HG03064 (cell line): Measurements from ENCODE around the gene TCEAL8.
"Not testable (repeated sequence)": the region's sequence is repeated elsewhere in the genome, so short reads cannot be mapped to it uniquely, and the experiment has no call there.

ENCODE experiments used
- ATAC-seq: cut with Tn5 transposase; IDR thresholded peaks from one replicate; pipeline ENCODE4 v1.9.1; 2021; ENCODE audit warnings: low read depth; ENCODE audit not compliant: unreplicated experiment

TCEAL8 gene, protein sequence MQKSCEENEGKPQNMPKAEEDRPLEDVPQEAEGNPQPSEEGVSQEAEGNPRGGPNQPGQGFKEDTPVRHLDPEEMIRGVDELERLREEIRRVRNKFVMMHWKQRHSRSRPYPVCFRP

DNA sequence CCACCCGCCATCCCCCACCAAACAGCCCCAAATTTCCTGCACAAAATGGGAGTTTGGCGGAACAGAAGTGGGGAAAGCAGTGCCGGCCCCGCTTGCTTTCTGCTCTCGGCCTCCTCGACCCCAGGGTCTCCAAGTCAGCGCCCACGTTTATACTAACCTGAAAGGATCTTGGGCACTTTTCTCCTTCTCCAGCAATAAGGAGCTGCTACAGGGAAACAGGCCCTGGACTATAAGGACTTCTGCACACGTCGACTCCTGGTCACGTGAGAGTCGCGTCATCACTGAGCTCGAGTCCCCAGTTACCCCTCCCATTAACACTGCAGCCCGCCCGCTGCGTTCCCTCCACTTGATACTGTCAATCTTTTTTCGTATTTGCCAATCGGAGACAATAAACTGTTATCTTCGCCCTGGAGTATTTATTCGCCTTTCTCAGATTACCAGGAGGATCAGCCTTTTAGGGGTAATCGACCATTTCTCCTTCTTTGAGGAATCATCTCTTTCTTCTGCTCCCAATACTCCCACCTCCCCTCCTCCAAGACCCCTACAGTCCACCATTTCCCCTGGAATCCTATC is at the start of gene TCEAL8:
TCEAL8 (minus strand) TSS at position 235 of the 573 bp plus-strand sequence. CDS start 1,176 bp downstream, outside the sequence.
- peak; percentile 97 for ATAC-seq

DNA sequence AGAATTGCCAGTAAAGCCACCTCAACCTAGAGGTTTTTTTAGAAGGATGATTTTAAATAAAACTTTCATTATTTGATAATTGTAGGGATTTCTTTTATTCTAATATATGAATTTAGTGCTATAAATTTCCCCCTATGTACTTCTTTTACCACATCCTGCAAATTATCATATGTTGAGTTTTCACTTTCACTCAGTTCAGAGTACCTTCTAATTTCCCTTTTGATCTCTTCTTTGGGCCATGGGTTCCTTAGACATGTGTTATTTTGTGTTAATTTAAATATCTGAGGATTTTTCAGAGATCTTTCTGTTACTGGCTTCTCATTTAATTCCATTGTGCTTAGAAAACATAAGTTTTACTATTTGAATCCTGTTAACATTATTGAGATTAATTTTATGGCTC is 49.8 kb upstream of the TCEAL8 start:
- ATAC-seq: no peak

DNA sequence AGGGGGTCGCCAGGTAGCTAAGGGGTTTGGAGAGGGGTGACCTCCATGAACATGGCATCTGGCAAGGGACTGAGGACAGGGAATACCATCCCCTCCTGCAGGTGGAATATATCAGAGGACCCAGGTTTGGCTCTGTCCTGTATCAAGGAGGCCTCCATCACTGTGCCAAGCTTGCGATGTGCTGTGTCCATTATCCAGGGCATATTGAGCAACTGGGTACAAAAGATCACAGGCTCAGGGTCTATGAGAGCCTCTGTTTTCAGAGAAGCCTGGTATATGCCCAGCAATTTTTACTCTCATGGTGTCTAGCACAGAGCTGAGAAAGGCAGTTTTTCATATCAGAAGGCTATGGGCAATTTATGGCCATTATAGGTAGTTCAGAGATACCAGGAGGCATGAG is 38.2 kb upstream of the TCEAL8 start:
- no peak for ATAC-seq

DNA sequence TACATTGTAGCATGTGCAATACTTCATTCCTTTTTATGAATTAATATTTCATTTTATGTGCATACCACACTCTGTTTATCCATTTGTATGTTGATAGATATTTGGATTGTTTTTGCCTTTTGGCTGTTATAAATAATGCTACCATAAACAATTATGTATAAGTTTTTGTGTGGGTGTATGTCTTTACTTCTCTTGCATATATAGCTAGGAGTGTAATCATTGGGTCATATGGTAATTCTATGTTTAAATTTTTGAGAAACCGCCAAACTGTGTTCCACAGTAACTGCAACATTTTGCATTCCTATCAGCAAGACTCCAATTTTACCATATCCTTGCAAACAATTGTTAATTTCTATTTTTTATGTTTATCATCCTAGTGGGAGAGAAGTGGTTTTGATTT is 24.7 kb upstream of the TCEAL8 start:
- no peak for ATAC-seq

DNA sequence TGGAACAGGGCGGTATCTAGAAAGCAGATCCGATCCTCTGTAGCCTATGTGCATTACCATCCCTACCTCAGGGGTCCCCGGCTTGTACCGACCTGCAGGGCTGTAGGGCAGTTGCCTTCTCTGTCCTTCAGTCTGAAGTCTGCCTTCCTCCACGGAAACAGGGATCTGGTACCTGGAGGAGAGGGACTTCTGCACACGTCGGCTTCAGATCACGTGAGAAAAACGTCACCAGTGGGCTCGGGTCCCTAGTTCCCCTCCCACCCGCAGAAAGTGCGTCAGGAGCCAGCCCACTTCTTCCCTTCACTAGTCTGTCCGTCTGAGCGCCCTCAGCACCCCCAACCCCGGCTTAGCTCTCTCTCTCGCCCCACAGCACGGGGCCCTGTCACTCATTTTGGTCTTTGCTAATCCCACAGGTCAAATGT is 21.6 kb upstream of the TCEAL8 start, which contains the start of gene TCEAL5:
TCEAL5 (minus strand) TSS at position 170 of the 422 bp plus-strand sequence. CDS start 2,187 bp downstream, outside the sequence.
- no peak for ATAC-seq

DNA sequence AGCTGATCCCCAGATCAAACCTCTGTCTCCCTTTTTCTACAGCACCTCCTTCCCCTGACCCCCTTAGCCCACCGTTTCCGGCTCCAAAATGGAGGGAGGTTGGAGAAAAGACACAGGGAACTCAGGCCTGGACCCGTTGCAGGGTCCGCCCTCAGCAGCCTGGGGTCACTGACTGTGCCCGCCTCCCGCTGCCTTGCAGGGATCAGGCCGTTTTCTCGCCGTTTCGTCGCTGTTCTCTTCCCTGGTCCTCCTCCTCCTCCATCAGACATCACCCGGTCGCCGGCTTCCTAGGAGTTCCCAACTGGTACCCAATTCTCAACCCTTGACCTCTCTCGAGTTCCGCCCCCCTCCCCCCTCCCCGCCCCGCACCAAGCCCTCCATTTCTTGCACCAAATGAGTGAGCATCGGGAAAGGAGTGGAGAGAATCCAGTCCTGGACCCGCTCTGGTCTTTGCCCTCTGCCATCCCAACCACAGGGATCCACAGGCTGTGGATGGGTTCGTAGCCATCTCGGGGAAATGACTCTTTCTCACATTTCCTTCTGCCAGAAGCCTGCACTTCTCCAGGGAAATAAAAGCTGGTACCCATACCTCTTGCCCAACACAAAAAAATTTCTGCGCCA is 21.1 kb upstream of the TCEAL8 start:
- ATAC-seq: no peak

DNA sequence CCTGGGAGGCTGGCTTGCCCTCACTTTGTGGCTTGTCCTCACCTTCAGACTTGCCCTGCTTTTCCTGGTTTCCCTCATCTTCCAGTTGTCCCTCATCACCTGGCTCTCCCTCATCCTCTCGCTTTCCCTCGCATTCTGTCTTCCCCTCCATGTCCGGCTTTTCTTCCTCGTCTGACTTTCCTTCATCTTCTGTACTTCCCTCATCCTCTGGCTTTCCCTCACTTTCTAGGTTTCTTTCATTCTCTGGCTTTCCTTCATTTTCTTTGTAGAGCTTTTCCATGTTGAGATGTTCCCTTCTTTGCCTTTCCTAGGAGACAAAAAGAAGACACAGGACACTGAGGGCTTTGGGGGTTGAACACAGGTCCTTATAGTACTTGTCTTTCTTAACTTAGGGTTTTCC is 19.3 kb upstream of the TCEAL8 start:
- no peak for ATAC-seq

DNA sequence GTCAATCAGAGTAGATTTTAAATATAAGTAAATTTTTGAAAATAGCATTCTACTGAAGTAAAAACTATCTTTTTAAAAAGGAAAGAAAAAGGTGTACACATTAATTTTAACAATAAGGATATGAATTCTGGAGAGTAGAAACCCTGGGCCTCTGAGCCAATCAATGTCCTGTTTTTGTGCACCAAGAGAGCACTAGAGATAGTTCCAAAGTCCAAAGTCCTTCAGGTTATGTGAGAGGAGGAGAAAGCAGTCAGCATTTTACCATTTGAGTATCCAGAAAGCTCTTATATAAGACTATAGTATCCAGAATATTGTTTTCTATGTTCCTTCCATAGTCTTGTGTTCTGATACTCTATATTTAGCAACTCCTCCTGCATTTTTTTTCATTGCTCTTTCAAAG is 3.3 kb upstream of the TCEAL8 start:
- no peak for ATAC-seq

DNA sequence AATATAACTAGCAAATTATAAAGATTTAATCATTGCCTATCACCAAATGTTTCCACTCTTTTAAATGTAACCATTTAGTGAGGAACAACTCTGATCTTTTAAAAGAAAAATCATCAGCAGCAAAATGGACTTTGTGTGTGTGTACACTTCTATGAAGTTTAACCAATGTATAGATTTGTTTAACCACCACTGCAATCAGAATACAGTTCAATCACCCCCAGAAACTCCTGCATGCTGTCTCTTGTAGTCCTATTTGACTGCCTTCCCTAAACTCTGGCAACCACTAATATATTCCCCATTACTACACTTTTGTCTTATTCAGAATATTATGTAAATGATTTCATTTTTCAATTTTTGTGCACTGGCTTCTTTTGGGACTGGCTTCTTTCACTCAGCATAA is 1.7 kb upstream of the TCEAL8 start:
- ATAC-seq: no peak

DNA sequence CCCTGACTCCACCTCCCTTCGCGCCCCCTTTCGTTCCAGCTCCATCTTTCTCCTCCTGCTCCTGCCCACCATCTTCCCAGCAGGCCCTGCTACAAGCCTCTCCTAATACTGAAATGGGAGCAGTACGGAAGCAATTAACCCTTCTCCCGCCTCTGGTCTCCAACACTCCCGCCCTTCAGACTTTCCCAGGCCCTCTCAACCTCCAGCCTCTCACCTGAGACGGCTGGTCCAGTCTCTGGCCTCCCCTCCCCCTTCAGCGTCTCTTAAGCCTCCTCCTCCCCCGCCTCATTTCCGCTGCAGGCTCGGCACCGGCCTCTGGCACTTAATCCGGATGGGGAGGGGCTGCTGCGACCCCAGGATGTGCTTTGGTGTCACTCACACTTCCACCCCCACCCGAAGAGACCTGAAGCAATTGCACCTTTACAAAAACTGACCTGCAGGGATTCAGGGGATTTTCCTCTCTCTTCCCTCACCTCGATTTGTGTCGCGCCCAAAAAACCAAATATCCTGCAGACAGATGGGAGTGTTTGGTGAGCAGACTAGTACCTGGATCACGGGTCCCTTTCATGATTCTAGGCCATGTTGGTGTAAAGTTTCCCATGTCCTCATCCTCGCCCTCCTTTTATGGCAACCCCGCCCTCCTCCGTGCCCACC is 657 bp downstream of the TCEAL8 start:
- no peak for ATAC-seq

DNA sequence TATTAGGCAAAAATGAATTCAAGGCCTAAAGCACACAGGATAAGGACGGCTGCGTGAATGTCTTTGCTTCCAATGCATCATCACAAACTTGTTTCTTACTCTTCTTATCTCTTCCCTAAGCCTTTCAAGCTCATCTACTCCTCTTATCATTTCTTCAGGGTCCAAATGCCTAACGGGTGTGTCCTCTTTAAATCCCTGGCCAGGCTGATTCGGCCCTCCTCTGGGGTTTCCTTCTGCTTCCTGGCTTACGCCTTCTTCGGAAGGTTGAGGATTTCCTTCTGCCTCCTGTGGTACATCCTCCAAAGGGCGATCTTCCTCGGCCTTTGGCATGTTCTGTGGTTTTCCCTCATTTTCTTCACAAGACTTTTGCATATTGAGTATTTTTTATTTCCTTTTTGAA is 1.3 kb downstream of the TCEAL8 start:
- no peak for ATAC-seq

DNA sequence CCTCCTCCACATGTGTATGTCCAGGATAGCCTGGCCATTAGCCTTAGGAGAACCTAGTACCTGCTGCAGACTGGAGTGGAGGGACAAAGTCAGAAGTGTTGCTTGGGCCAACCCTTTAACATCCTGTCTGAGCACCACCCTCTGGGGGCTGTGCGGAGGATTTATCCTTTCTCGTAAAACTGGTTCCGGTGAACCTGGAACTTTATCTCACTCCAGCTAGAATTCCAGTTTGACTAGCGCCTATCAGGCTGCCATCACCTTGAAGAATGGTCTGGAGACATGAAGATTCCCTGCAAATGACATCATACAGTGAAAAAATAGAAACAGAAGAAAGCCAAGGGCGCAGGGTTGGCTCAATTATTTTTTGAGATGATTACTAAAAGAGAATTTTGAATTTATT is 4.0 kb downstream of the TCEAL8 start:
- no peak for ATAC-seq

DNA sequence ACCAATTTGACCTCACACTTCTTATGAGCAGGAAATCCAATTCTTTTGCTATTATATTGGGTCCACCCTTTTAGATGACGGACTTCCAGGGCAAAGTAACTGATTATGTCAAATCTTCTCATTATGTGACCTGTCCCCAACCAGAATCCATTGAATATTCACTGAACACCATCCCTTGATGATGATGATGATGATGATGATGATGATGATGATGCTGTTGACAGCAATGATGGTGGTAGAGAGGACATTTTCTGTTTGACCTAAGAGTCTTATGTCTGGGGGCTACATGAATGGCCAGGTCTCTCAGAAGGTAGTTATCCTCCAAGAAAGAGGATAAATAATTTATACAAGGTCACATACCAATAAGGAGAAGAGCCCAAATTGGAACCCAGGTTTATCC is 5.2 kb downstream of the TCEAL8 start:
- no peak for ATAC-seq

DNA sequence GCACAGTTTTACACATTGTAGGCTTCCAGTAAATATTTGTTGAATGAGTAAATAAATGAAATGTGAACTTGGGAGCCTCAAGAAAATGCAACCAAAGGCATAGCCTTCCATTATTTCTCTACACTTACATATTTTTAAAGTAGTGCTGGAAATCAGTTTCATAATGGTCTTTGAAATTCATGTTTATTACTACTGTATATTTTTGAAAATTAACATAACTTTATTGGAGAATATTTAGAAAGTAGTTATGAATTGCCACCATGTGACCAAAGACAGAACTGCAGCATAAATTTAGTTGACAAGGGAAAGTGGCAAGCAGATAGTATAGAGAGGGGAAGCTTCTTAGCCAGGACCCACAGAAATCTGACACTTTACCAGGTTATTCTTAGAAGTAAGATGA is 6.4 kb downstream of the TCEAL8 start:
- no peak for ATAC-seq

DNA sequence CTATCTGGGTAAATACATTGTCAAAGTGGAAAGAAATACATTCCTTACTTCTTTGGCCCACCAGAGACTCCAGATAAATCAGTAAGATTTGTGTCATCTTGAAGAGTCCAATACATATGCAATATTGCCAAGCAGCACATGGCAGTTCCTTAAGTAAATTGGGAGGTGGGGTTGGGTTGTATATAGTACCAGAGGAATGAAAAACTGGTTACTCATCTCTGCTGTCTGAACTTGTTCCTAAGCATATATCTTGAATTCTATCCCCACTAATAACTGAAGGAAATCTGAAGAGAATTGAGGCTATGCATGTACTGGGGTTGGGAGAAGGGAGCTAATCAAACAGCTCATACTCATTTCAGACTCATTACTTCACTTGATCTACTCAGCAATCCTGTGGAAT is 14.8 kb downstream of the TCEAL8 start:
- no peak for ATAC-seq

DNA sequence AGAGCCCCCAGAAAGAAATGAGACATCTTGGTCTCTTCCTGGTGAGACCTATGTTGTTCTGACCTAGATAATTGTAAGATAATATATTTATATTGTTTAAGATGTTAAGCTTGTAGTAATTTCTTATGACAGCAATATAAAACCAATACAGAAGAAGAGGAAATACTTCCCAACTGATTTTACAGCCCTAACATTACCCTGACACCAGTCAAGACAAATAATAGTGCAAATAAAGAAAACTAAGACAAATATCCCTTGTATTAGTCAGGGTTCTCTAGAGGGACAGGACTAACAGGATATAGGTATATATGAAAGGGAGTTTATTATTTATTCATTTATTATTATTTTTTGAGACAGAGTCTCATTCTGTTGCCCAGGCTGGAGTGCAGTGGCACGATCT is 18.7 kb downstream of the TCEAL8 start:
- no peak for ATAC-seq

DNA sequence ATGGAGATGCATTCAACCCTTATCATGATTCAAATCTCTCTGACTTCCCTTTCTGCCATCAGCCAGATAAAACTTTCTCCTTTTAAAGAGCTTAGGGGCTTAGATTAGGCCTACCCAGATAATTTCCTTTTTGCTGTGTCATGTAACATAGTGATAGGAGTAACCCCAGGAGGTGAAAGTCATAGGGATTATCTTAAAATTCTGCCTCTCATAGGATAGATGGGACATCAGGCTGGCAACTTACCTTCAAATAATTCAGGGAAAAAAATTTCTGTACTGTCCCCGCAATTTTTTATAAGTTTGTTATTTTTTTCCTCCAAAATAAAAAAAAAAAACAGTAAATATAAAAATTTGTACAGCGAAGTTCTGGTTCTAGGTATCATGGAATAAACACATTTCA is 19.3 kb downstream of the TCEAL8 start:
- ATAC-seq: not testable (repeated sequence)

DNA sequence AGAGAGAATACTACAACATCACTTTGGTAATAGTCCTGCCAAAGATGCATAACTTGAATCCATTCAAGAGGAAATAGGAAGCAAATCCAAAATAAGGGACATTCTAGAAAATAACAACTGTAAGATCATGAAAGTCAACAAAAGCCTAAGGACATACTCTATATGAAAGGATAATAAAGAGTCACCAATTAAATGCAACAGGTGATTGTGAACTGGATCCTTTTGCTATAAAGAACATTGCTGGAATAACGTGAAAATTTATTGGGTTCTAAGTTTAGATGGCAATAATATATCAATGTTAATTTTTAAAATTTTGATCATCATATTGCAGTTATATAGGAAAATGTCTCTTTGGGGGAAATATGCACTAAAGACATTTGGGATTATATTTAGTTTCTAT is 20.1 kb downstream of the TCEAL8 start:
- no peak for ATAC-seq

DNA sequence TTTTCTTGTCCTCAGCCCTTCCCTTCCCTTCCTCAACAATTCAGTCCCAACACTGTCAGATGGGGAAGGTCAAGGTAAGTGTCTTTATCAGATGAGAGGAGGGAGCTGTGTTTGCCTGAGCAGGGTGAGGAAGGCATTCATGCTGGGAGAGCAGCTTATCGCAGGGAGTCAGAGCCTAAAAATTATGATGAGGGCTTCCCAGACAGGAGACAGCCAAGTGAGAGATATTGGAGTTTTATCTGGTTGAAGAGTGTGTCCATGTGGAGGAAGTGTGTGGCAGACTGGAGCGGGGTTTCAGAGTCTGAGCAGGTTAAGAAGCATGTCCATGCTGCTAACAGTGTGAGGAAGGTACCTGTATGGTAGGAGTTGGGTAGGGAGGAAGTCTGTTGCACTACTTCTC is 21.7 kb downstream of the TCEAL8 start:
- ATAC-seq: no peak

DNA sequence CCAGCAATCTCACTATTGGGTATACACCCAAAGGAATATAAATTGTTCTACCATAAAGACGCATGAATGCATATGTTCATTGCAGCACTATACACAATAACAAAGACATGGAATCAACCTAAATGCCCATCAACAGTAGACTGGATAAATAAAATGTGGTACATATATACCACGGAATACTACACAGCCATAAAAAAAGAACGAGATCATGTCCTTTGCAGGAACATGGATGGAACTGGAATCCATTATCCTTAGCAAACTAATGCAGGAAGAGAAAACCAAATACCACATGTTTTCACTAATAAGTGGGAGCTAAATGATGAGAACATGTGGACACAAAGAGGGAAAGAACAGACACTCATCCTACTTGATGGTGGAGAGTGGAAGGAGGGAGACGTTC is 29.0 kb downstream of the TCEAL8 start:
- not testable (repeated sequence) for ATAC-seq

DNA sequence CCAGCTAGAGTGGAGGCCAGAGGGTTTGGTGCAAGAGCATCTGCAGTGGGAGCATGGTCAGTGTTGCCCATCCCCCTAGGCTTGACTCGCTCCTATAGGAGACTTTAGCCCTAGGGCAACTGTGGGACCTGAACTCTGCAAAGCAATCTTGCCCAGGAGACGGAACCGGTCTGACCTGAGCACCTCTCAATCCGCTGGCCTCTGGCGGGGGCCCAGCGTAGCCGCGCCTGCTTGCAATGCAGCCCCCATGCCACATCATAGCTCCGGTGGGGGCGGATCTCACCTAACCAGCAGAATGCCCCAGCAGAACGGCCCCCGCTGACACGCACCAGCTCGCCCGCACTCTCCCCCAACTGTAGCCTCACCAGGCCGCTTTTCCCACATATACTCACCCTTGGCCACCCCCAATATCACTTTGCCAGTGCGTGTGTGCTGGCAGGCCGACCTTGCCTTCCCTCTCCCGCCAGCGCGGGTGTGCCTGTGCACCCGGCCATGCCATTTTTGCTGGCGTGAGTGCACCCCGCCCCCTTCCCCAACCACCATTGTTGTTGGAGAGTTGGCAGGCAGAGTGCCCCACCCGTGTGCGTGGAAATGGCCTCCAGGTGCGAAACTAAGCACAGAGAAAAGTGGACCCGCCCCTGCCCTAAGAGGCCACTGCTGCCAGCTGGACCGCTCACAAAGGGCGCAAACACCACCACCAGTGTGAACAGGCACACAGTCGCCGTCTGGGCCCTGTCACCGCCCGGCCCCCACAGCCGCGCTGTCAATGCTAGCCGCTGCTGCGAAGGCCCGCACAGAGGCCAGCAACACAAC is 34.2 kb downstream of the TCEAL8 start:
- ATAC-seq: no peak
